K562 (cell line): Measurements from ENCODE around the gene CCL2. TPM values are rescaled to one million over a fixed set of nuclear protein-coding genes. Genes with fewer than 3 reads are reported as not detected.

ENCODE experiments used
- ATAC-seq: fragments of 200-7000 bp; cut with Tn5 transposase; 3 replicates; pipeline ENCODE4 v1.9.1; 2020; ENCODE audit warnings: moderate library complexity
- BruUV-seq: library from RNA; stranded (reverse); fragments of 400-500 nt; replicated peaks from 2 replicates; lab custom pipeline; 2021; lab: Mats Ljungman, UMichigan
- CTCF ChIA-PET: fragments of 300-600 bp; formaldehyde crosslinking; extraction: SDS; loops from one replicate; lab custom pipeline; 2021; ENCODE audit warnings: low intra/inter-chr PET ratio; lab: Yijun Ruan, JAX
- POLR2A ChIA-PET: fragments of 300-600, 350-650 bp; sonication (Branson Sonifier 250); formaldehyde crosslinking; extraction: SDS; loops from one replicate; lab custom pipeline; 2021; ENCODE audit warnings: antibody characterized with exemption, inconsistent platforms; lab: Yijun Ruan, JAX
- DNase-seq, 4 experiments: peaks; one replicate each; pipeline versions ENCODE4 v3.0.0 to v3.0.0-alpha.2; 2011 to 2018; ENCODE audit warnings: low spot score in 3 of 4, mixed read lengths in 3 of 4; ENCODE audit errors: extremely low read depth in 1 of 4
- FAIRE-seq: peaks from 2 replicates; lab custom pipeline; 2011; peaks lifted over from hg19 to GRCh38; lab: Jason Lieb, UNC
- H2AFZ ChIP-seq: 2 replicates; pipeline ENCODE4 v1.6.0; 2011; ENCODE audit warnings: low read depth, low read length, control low read depth, inconsistent platforms
- H3K27ac ChIP-seq: fragments of 200-600 bp; 3 replicates; pipeline ENCODE4 v1.8.0; 2011; ENCODE audit warnings: low read depth, mild to moderate bottlenecking, control low read depth, inconsistent platforms, low read length, moderate library complexity, mixed read lengths; ENCODE audit errors: extremely low read depth
- H3K27me3 ChIP-seq, 2 experiments: fragments of 300-600 bp in 1 of 2; 2 replicates in 1 of 2; 3 replicates in 1 of 2; pipeline versions ENCODE4 v1.6.0 to v1.8.0; 2011; ENCODE audit warnings: inconsistent platforms in 2 of 2, low read length in 2 of 2, mild to moderate bottlenecking in 1 of 2, mixed read lengths in 1 of 2, moderate library complexity in 1 of 2; ENCODE audit not compliant: control insufficient read depth in 2 of 2, insufficient read depth in 2 of 2
- H3K36me3 ChIP-seq: fragments of 300-600 bp; 3 replicates; pipeline ENCODE4 v1.8.0; 2011; ENCODE audit warnings: mild to moderate bottlenecking, low read length, inconsistent platforms; ENCODE audit not compliant: control insufficient read depth, insufficient read depth
- H3K4me1 ChIP-seq, 2 experiments: fragments of 200-600 bp in 1 of 2; replicated peaks in 1 of 2; 2 replicates in 1 of 2; 3 replicates in 1 of 2; pipeline versions ENCODE4 v1.5.1 to v1.8.0; 2011; ENCODE audit warnings: inconsistent platforms in 2 of 2, low read length in 2 of 2, mild to moderate bottlenecking in 1 of 2, mixed read lengths in 1 of 2, moderate library complexity in 1 of 2; ENCODE audit not compliant: control insufficient read depth in 2 of 2, insufficient read depth in 2 of 2
- H3K4me2 ChIP-seq: 2 replicates; pipeline ENCODE4 v1.6.1; 2011; ENCODE audit warnings: low read length, control low read depth, inconsistent platforms, mixed read lengths; ENCODE audit not compliant: insufficient read depth
- H3K4me3 ChIP-seq: fragments of 200-600 bp; sonication (generic), shearing (Covaris generic); 2 replicates; pipeline ENCODE4 v1.5.1; 2016; ENCODE audit warnings: control low read depth, inconsistent platforms
- H3K79me2 ChIP-seq: fragments of 200-600 bp; 3 replicates; pipeline ENCODE4 v1.8.0; 2011; ENCODE audit warnings: low read length, inconsistent platforms; ENCODE audit not compliant: control insufficient read depth, insufficient read depth
- H3K9ac ChIP-seq, 2 experiments: 2 replicates each; pipeline versions ENCODE4 v1.6.0 to v1.6.1; 2011; ENCODE audit warnings: low read depth in 2 of 2, low read length in 2 of 2, control low read depth in 1 of 2, inconsistent platforms in 1 of 2, mild to moderate bottlenecking in 1 of 2, mixed read lengths in 1 of 2; ENCODE audit not compliant: insufficient read depth in 1 of 2
- H3K9me1 ChIP-seq: one replicate; pipeline ENCODE4 v1.6.0; 2011; ENCODE audit warnings: inconsistent platforms, mild to moderate bottlenecking, low read length, moderate library complexity; ENCODE audit not compliant: control insufficient read depth, insufficient read depth
- H3K9me3 ChIP-seq: replicated peaks from 2 replicates; pipeline ENCODE4 v1.5.1; 2011; ENCODE audit warnings: low read depth, low read length, inconsistent platforms; ENCODE audit not compliant: control insufficient read depth, insufficient read depth
- H4K20me1 ChIP-seq: replicated peaks from 2 replicates; pipeline ENCODE4 v1.6.1; 2011; ENCODE audit warnings: low read length, inconsistent platforms, mixed read lengths; ENCODE audit not compliant: control insufficient read depth, insufficient read depth
- CBX2 ChIP-seq: fragments of 200-600 bp; sonication (generic); IDR thresholded peaks from one replicate; pipeline ENCODE4 v1.6.1; 2012; ENCODE audit warnings: mild to moderate bottlenecking, low read length, inconsistent platforms; ENCODE audit not compliant: insufficient read depth, poor library complexity, severe bottlenecking
- HNRNPK ChIP-seq: fragments of 200-400 bp; formaldehyde crosslinking; IDR thresholded peaks from one replicate; pipeline ENCODE4 v1.6.1; 2018; ENCODE audit warnings: mild to moderate bottlenecking, low read depth, low read length; ENCODE audit not compliant: poor library complexity, severe bottlenecking
- ILF3 ChIP-seq: fragments of 450-650 bp; IDR thresholded peaks from 2 replicates; pipeline ENCODE4 v1.6.1; 2018; ENCODE audit warnings: antibody characterized with exemption, mild to moderate bottlenecking, moderate library complexity, borderline replicate concordance
- KAT8 ChIP-seq: fragments of 450-650 bp; IDR thresholded peaks from 2 replicates; pipeline ENCODE4 v1.6.1; 2016; ENCODE audit warnings: low read depth, mild to moderate bottlenecking
- RUNX1 ChIP-seq: sonication (generic); IDR thresholded peaks from 2 replicates; pipeline ENCODE4 v1.6.1; 2016; ENCODE audit warnings: antibody characterized with exemption, low read depth
- TSC22D4 ChIP-seq: fragments of 450-650 bp; IDR thresholded peaks from 2 replicates; pipeline ENCODE4 v1.6.1; 2016; ENCODE audit warnings: missing genetic modification characterization, missing biosample characterization, control low read depth
- YBX1 ChIP-seq: fragments of 450-650 bp; IDR thresholded peaks from 2 replicates; pipeline ENCODE4 v1.7.1; 2016; ENCODE audit warnings: mild to moderate bottlenecking
- ZNF263 ChIP-seq: sonication (generic); formaldehyde crosslinking; IDR thresholded peaks from 2 replicates; pipeline ENCODE4 v1.8.0; 2022; ENCODE audit warnings: mild to moderate bottlenecking, missing genetic modification reagents, borderline replicate concordance
- ZNF707 ChIP-seq: fragments of 250-450 bp; sonication (Bioruptor Pico); conservative IDR thresholded peaks from 2 replicates; pipeline ENCODE4 v1.8.0; 2022; ENCODE audit warnings: inconsistent platforms, mild to moderate bottlenecking, moderate library complexity
- WGBS: fragments of 100-300 bp; shearing (Covaris generic); methylation state at CpG from one replicate; pipeline ENCODE4 v1.1.6; 2016; ENCODE audit warnings: low coverage, mixed read lengths; ENCODE audit not compliant: insufficient coverage; ENCODE audit errors: missing lambda C conversion rate; 5-methylcytosine and 5-hydroxymethylcytosine counted together
- in situ Hi-C: fragments of 300-500 bp; cut with MboI; formaldehyde crosslinking; loops from 4 replicates; pipeline ENCODE4 v1.15.0; 2018; ENCODE audit warnings: inconsistent platforms, mixed read lengths
- intact Hi-C: fragments of 100-400 bp; cut with micrococcal nuclease; formaldehyde crosslinking; loops from 2 replicates; pipeline ENCODE4 v1.14.2; 2022
- polyA plus RNA-seq, 8 experiments: library from polyadenylated mRNA; depleted of rRNA in 4 of 8; stranded (reverse) in 5 of 8; unstranded in 3 of 8; fragments of >200 nt; fragmentation: Nextera tagmentation in 2 of 8; fragmentation: Illumina TruSeq in 1 of 8; extraction: Ambion mirVana in 2 of 8; extraction: Trizol in 1 of 8; gene quantifications; 2 replicates each; pipeline versions ENCODE4 v1.2.1 to v1.2.3, GENCODE V29; 2011 to 2014; ENCODE audit warnings: inconsistent platforms in 1 of 8, missing spikeins in 1 of 8
- total RNA-seq, 7 experiments: library from RNA; depleted of rRNA in 6 of 7; stranded (reverse); fragments of >200 nt in 6 of 7; fragmentation: Illumina TruSeq in 2 of 7; extraction: Trizol in 2 of 7; gene quantifications; 2 replicates each; pipeline versions ENCODE4 v1.2.1 to v1.2.3, GENCODE V29; 2011 to 2021; ENCODE audit warnings: low replicate concordance in 1 of 7
- TF ChIP-seq, protein P1 (sequence below), 2 experiments: fragments of 450-650 bp; IDR thresholded peaks; 2 replicates each; pipeline ENCODE4 v1.6.1; 2016; ENCODE audit warnings: mild to moderate bottlenecking in 2 of 2, borderline replicate concordance in 1 of 2, low read depth in 1 of 2, moderate library complexity in 1 of 2
- TF ChIP-seq, protein P2 (sequence below): sonication (generic); formaldehyde crosslinking; IDR thresholded peaks from 2 replicates; pipeline ENCODE4 v1.8.1; 2023; ENCODE audit warnings: mild to moderate bottlenecking, missing genetic modification reagents

The CCL2 gene
- total and polyA plus RNA-seq, 9 of the 15 experiments (the other 6 are each of a cell fraction or from before 2014, with no cell fraction given) = 0.54 to 5.4 (median 0.88) TPM

DNA sequence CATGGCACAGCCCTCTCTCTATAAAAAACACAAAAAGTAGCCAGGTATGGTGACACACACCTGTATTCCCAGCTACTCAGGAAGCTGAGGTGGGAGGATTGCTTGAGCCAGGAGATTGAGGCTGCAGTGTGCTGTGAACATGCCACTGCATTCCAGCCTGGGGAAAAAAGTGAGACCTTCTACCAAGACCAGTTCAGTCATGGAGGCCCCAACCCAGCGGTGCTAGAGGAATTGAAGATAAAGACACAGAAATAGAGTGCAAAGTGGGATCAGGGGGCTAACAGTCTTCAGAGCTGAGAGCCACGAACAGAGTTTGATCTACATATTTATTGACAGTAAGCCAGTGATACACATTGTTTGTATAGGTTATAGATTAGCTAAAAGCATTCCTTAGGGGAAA, 48.5 kb downstream of the CCL2 start:
- ChIA-PET CTCF (interaction anchor here (4.6 kb wide), 1 partner anchor 104 kb away, joined by 55 read pairs; no protein-coding TSS in a partner anchor), POLR2A (no interaction called here)
- no peak for FAIRE-seq
- no peaks in the 10 kb centered on the region for H3K9me1 ChIP-seq
- H4K20me1 ChIP-seq = no peaks in the 10 kb centered on the region
- no peak overlapping the region for H3K27ac ChIP-seq
- in situ Hi-C loops (loop anchor here (10.0 kb wide), 1 partner anchor 99 kb away; no protein-coding TSS in a partner anchor), intact Hi-C loops (no loop called here)
- H2AFZ ChIP-seq = no peak overlapping the region
- TF ChIP-seq YBX1 = no peak
- TF ChIP-seq ZNF263 (CRISPR knock-in tag) = no peak
- no peak for TF ChIP-seq ZNF707 (CRISPR knock-in tag)
- no peak for TF ChIP-seq KAT8
- TF ChIP-seq CBX2 = no peak
- no peak for TF ChIP-seq ILF3
- no peak for TF ChIP-seq TSC22D4 (tag)
- TF ChIP-seq, protein P1, sequence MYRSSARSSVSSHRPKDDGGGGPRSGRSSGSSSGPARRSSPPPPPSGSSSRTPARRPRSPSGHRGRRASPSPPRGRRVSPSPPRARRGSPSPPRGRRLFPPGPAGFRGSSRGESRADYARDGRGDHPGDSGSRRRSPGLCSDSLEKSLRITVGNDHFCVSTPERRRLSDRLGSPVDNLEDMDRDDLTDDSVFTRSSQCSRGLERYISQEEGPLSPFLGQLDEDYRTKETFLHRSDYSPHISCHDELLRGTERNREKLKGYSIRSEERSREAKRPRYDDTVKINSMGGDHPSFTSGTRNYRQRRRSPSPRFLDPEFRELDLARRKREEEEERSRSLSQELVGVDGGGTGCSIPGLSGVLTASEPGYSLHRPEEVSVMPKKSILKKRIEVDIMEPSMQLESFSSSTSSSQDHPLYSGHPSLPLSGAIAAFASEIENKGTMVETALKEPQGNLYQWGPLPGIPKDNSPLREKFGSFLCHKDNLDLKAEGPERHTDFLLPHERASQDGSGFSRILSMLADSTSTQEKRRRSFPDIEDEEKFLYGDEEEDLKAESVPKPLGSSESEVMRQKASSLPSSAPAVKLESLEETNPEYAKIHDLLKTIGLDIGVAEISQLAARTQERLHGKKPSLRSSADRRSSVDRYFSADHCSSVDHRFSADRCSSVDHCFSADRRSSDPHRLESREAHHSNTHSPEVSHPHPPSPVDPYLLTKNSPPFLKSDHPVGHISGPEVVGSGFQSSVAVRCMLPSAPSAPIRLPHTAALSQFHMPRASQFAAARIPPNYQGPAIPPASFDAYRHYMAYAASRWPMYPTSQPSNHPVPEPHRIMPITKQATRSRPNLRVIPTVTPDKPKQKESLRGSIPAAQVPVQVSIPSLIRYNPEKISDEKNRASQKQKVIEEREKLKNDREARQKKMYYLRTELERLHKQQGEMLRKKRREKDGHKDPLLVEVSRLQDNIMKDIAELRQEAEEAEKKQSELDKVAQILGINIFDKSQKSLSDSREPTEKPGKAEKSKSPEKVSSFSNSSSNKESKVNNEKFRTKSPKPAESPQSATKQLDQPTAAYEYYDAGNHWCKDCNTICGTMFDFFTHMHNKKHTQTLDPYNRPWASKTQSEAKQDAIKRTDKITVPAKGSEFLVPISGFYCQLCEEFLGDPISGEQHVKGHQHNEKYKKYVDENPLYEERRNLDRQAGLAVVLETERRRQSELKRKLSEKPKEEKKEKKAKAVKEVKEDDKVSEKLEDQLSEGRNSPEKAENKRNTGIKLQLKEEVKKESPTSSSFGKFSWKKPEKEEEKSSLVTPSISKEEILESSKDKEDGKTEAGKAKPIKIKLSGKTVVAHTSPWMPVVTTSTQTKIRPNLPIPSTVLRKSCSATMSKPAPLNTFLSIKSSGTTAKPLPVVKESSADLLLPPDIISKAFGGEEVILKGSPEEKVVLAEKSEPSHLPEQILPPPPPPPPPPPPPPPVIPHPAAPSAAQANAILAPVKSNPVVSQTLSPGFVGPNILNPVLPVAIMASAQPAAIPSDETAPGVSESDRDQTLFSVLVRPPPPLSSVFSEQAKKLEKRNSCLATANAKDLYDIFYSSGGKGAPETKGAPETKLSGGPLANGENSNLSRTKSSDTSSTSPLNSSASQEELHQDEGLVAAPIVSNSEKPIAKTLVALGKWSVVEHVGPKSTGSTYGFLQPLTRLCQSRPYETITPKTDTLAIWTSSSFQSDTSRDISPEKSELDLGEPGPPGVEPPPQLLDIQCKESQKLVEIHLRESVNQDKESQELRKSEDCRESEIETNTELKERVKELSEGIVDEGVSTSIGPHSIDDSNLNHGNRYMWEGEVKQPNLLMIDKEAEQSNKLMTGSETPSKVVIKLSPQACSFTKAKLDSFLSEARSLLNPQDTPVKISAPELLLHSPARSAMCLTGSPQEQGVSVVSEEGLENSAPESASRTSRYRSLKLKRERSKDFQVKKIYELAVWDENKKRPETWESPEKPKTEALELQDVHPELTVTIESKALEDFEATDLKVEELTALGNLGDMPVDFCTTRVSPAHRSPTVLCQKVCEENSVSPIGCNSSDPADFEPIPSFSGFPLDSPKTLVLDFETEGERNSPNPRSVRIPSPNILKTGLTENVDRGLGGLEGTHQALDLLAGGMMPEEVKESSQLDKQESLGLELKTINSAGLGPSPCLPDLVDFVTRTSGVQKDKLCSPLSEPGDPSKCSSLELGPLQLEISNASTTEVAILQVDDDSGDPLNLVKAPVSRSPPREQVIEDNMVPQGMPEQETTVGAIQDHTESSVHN (IDR thresholded peaks at IDR 0.05; ENCODE audit: borderline replicate concordance in 1 of 2, low read depth in 1 of 2) = no peak
- TF ChIP-seq, protein P2, sequence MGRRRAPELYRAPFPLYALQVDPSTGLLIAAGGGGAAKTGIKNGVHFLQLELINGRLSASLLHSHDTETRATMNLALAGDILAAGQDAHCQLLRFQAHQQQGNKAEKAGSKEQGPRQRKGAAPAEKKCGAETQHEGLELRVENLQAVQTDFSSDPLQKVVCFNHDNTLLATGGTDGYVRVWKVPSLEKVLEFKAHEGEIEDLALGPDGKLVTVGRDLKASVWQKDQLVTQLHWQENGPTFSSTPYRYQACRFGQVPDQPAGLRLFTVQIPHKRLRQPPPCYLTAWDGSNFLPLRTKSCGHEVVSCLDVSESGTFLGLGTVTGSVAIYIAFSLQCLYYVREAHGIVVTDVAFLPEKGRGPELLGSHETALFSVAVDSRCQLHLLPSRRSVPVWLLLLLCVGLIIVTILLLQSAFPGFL (CRISPR knock-in tag) = no peak
- TF ChIP-seq HNRNPK = no peak
- TF ChIP-seq RUNX1 = no peak
- DNase-seq = no peak
- H3K27me3 ChIP-seq = peaks cover 0 to 4% of the 10 kb centered on the region in 2 experiments; a peak in 2 of 5 replicates
- WGBS = 0% methylated on average over 2 of the region's 2 CpGs
- no TSS peak for BruUV-seq
- H3K9ac ChIP-seq = no peak overlapping the region
- no peaks in the 10 kb centered on the region for H3K36me3 ChIP-seq
- H3K4me2 ChIP-seq = no peak overlapping the region
- H3K4me3 ChIP-seq = no peak overlapping the region
- no peaks in the 10 kb centered on the region for H3K9me3 ChIP-seq
- no peak for ATAC-seq
- no peaks in the 10 kb centered on the region for H3K79me2 ChIP-seq
- no peaks in the 10 kb centered on the region for H3K4me1 ChIP-seq
